H1 (cell line): ENCODE data around the gene GPC2. TPM values are rescaled to one million over a fixed set of nuclear protein-coding genes. Genes with fewer than 3 reads are reported as not detected.

Experiments used
- ATF2 ChIP-seq: IDR thresholded peaks from 2 replicates; pipeline ENCODE4 v1.6.1; 2012; ENCODE audit warnings: low read length, inconsistent platforms
- CBX8 ChIP-seq: fragments of 300-800, 300-1000 bp; sonication (generic); IDR thresholded peaks from 2 replicates; pipeline ENCODE4 v1.7.1; 2016; ENCODE audit warnings: low read depth, low read length, borderline replicate concordance
- MAX ChIP-seq: IDR thresholded peaks from 2 replicates; pipeline ENCODE4 v1.6.1; 2012; ENCODE audit warnings: inconsistent platforms
- POLR2A ChIP-seq, 2 experiments: IDR thresholded peaks; 1 replicate in 1 of 2; 2 replicates in 1 of 2; pipeline ENCODE4 v1.6.1; 2011; ENCODE audit warnings: low read depth in 2 of 2, low read length in 2 of 2, mild to moderate bottlenecking in 2 of 2; ENCODE audit errors: control extremely low read depth in 1 of 2
- POLR2AphosphoS5 ChIP-seq: IDR thresholded peaks from 2 replicates; pipeline ENCODE4 v1.6.1; 2011; ENCODE audit warnings: low read depth, low read length
- RBBP5 ChIP-seq: IDR thresholded peaks from 2 replicates; pipeline ENCODE4 v1.7.1; 2012; ENCODE audit warnings: low read depth, mild to moderate bottlenecking, inconsistent platforms, low read length, moderate library complexity, borderline replicate concordance
- polyA plus RNA-seq, 7 experiments: library from polyadenylated mRNA; depleted of rRNA in 3 of 7; stranded (reverse) in 5 of 7; unstranded in 2 of 7; fragments of >200 nt in 5 of 7; fragments of 200-250 nt in 2 of 7; gene quantifications; 1 replicate in 5 of 7; 2 replicates in 1 of 7; 4 replicates in 1 of 7; pipeline versions ENCODE4 v1.2.1 to v1.2.3, GENCODE V29; 2011 to 2013; ENCODE audit warnings: missing spikeins in 2 of 7, mixed read lengths in 2 of 7
- total RNA-seq: library from RNA; stranded (reverse); fragmentation: NEBNext Ultra II Directional; extraction: Animal tissue kit (Norgen Biotek cat#: 25700); gene quantifications from 2 replicates; pipeline ENCODE4 v1.2.1, GENCODE V29; 2021
- TF ChIP-seq, protein P1 (sequence below): fragments of 300-600 bp; sonication (generic); IDR thresholded peaks from 2 replicates; pipeline ENCODE4 v1.7.1; 2012; ENCODE audit warnings: low read length, moderate library complexity, mild to moderate bottlenecking, inconsistent platforms; ENCODE audit not compliant: insufficient replicate concordance
- TF ChIP-seq, protein P2 (sequence below): IDR thresholded peaks from 2 replicates; pipeline ENCODE4 v1.6.1; 2011; ENCODE audit warnings: low read depth, mild to moderate bottlenecking, low read length; ENCODE audit not compliant: insufficient read depth

The GPC2 gene
- total and polyA plus RNA-seq, 2 of the 8 experiments (the other 6 are each of a cell fraction or from before 2014, with no cell fraction given) = 25.3 to 44.8 TPM

- TF ChIP-seq, protein P1, sequence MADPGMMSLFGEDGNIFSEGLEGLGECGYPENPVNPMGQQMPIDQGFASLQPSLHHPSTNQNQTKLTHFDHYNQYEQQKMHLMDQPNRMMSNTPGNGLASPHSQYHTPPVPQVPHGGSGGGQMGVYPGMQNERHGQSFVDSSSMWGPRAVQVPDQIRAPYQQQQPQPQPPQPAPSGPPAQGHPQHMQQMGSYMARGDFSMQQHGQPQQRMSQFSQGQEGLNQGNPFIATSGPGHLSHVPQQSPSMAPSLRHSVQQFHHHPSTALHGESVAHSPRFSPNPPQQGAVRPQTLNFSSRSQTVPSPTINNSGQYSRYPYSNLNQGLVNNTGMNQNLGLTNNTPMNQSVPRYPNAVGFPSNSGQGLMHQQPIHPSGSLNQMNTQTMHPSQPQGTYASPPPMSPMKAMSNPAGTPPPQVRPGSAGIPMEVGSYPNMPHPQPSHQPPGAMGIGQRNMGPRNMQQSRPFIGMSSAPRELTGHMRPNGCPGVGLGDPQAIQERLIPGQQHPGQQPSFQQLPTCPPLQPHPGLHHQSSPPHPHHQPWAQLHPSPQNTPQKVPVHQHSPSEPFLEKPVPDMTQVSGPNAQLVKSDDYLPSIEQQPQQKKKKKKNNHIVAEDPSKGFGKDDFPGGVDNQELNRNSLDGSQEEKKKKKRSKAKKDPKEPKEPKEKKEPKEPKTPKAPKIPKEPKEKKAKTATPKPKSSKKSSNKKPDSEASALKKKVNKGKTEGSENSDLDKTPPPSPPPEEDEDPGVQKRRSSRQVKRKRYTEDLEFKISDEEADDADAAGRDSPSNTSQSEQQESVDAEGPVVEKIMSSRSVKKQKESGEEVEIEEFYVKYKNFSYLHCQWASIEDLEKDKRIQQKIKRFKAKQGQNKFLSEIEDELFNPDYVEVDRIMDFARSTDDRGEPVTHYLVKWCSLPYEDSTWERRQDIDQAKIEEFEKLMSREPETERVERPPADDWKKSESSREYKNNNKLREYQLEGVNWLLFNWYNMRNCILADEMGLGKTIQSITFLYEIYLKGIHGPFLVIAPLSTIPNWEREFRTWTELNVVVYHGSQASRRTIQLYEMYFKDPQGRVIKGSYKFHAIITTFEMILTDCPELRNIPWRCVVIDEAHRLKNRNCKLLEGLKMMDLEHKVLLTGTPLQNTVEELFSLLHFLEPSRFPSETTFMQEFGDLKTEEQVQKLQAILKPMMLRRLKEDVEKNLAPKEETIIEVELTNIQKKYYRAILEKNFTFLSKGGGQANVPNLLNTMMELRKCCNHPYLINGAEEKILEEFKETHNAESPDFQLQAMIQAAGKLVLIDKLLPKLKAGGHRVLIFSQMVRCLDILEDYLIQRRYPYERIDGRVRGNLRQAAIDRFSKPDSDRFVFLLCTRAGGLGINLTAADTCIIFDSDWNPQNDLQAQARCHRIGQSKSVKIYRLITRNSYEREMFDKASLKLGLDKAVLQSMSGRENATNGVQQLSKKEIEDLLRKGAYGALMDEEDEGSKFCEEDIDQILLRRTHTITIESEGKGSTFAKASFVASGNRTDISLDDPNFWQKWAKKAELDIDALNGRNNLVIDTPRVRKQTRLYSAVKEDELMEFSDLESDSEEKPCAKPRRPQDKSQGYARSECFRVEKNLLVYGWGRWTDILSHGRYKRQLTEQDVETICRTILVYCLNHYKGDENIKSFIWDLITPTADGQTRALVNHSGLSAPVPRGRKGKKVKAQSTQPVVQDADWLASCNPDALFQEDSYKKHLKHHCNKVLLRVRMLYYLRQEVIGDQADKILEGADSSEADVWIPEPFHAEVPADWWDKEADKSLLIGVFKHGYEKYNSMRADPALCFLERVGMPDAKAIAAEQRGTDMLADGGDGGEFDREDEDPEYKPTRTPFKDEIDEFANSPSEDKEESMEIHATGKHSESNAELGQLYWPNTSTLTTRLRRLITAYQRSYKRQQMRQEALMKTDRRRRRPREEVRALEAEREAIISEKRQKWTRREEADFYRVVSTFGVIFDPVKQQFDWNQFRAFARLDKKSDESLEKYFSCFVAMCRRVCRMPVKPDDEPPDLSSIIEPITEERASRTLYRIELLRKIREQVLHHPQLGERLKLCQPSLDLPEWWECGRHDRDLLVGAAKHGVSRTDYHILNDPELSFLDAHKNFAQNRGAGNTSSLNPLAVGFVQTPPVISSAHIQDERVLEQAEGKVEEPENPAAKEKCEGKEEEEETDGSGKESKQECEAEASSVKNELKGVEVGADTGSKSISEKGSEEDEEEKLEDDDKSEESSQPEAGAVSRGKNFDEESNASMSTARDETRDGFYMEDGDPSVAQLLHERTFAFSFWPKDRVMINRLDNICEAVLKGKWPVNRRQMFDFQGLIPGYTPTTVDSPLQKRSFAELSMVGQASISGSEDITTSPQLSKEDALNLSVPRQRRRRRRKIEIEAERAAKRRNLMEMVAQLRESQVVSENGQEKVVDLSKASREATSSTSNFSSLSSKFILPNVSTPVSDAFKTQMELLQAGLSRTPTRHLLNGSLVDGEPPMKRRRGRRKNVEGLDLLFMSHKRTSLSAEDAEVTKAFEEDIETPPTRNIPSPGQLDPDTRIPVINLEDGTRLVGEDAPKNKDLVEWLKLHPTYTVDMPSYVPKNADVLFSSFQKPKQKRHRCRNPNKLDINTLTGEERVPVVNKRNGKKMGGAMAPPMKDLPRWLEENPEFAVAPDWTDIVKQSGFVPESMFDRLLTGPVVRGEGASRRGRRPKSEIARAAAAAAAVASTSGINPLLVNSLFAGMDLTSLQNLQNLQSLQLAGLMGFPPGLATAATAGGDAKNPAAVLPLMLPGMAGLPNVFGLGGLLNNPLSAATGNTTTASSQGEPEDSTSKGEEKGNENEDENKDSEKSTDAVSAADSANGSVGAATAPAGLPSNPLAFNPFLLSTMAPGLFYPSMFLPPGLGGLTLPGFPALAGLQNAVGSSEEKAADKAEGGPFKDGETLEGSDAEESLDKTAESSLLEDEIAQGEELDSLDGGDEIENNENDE = no peak
- no peak for TF ChIP-seq RBBP5
- no peak for TF ChIP-seq POLR2AphosphoS5
- TF ChIP-seq CBX8 = no peak
- TF ChIP-seq, protein P2, sequence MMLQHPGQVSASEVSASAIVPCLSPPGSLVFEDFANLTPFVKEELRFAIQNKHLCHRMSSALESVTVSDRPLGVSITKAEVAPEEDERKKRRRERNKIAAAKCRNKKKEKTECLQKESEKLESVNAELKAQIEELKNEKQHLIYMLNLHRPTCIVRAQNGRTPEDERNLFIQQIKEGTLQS = no peak
- TF ChIP-seq ATF2 = no peak
- no peak for TF ChIP-seq POLR2A (IDR thresholded peaks at IDR 0.05; ENCODE audit: control extremely low read depth in 1 of 2, low read depth in 2 of 2, low read length in 2 of 2)
- no peak for TF ChIP-seq MAX
Measured at GRCh38 chr7:100221767-100222444, 44.7 kb upstream of the GPC2 start (continued).
